HL-60/S4 treated with retinoic acid at 250 ng/mL for 4 days and 3 days (cell line): ENCODE data around the gene KDM4D.
"Not testable (repeated sequence)": the region's sequence is repeated elsewhere in the genome, so short reads cannot be mapped to it uniquely, and the experiment has no call there.

ENCODE experiments used
- in situ Hi-C: fragments of 300-500 bp; cut with MboI; formaldehyde crosslinking; loops from 2 replicates; pipeline ENCODE4 v1.7.0; 2022; ENCODE audit warnings: low sequenced_read_pairs

Gene KDM4D

GRCh38 chr11:94956963-94957362, 16.5 kb upstream of the KDM4D start:
- in situ Hi-C loops = no loop called here

GRCh38 chr11:94958121-94958696, 15.3 kb upstream of the KDM4D start:
- in situ Hi-C loops = no loop called here

GRCh38 chr11:94959179-94959578, 14.3 kb upstream of the KDM4D start:
- in situ Hi-C loops = no loop called here

GRCh38 chr11:94960488-94960887, 13.0 kb upstream of the KDM4D start:
- in situ Hi-C loops = no loop called here

GRCh38 chr11:94961255-94961654, 12.3 kb upstream of the KDM4D start:
- in situ Hi-C loops = no loop called here

GRCh38 chr11:94964934-94965333, 8.6 kb upstream of the KDM4D start:
- in situ Hi-C loops = no loop called here

- in situ Hi-C loops = no loop called here
Observed at GRCh38 chr11:94968334-94968958, 5.1 kb upstream of the KDM4D start.

GRCh38 chr11:94972700-94973098, 810 bp upstream of the KDM4D start:
- in situ Hi-C loops = no loop called here

GRCh38 chr11:94974178-94974577, 669 bp downstream of the KDM4D start:
- in situ Hi-C loops = no loop called here

- in situ Hi-C loops = no loop called here
Observed at GRCh38 chr11:94975599-94975998, 2.1 kb downstream of the KDM4D start.

- in situ Hi-C loops = no loop called here
Observed at GRCh38 chr11:94987378-94987777, 13.9 kb downstream of the KDM4D start.

- in situ Hi-C loops = no loop called here
Observed at GRCh38 chr11:94988748-94989147, 15.2 kb downstream of the KDM4D start.

- in situ Hi-C loops = no loop called here
Observed at GRCh38 chr11:94993400-94993943, 20.0 kb downstream of the KDM4D start.

GRCh38 chr11:94997437-94997836, 23.9 kb downstream of the KDM4D start:
- in situ Hi-C loops = no loop called here

- in situ Hi-C loops = no loop called here
Observed at GRCh38 chr11:94998285-94998684, 24.8 kb downstream of the KDM4D start.

- in situ Hi-C loops = no loop called here
Observed at GRCh38 chr11:95003716-95004115, 30.2 kb downstream of the KDM4D start.

- in situ Hi-C loops = no loop called here
Observed at GRCh38 chr11:95005642-95006041, 32.1 kb downstream of the KDM4D start.

- in situ Hi-C loops = no loop called here
Observed at GRCh38 chr11:95011376-95011775, 37.9 kb downstream of the KDM4D start.

GRCh38 chr11:95014184-95014821, 40.8 kb downstream of the KDM4D start:
- in situ Hi-C loops = no loop called here

- in situ Hi-C loops = no loop called here
Observed at GRCh38 chr11:95016139-95016538, 42.6 kb downstream of the KDM4D start.

GRCh38 chr11:95021468-95021867, 48.0 kb downstream of the KDM4D start:
- in situ Hi-C loops = not testable (repeated sequence)

- in situ Hi-C loops = no loop called here
Observed at GRCh38 chr11:95024958-95025357, 51.4 kb downstream of the KDM4D start, which contains the start of gene KDM4E. KDM4E (plus strand) TSS chr11:95025258; CDS start chr11:95025558, 300 bp downstream.
